Activated CD8-positive, alpha-beta T cell treated with anti-CD3 and anti-CD28 coated beads for 36 hours (primary cell): ENCODE measurements around the gene WASF1. TPM values are rescaled to one million over a fixed set of nuclear protein-coding genes. Genes with fewer than 3 reads are reported as not detected.

ENCODE experiments used
- ATAC-seq: fragments of 200-7000 bp; cut with Tn5 transposase; one replicate; pipeline ENCODE4 v1.10.0; 2021; ENCODE audit warnings: mild to moderate bottlenecking, moderate library complexity
- CTCF ChIA-PET: fragments of 350-600 bp; sonication (Branson Sonifier 250); formaldehyde crosslinking; loops from one replicate; lab custom pipeline; 2021; ENCODE audit warnings: antibody characterized with exemption; lab: Charles Lee
- POLR2A ChIA-PET: fragments of 350-600 bp; sonication (Branson Sonifier 250); formaldehyde crosslinking; loops from one replicate; lab custom pipeline; 2021; ENCODE audit warnings: antibody characterized with exemption; lab: Charles Lee
- DNase-seq: peaks from one replicate; pipeline ENCODE4 v3.0.0-alpha.2; 2020
- H3K27ac Mint-ChIP-seq: one replicate; pipeline ENCODE4 v1.8.0; 2021; ENCODE audit warnings: mild to moderate bottlenecking, mixed read lengths
- H3K27me3 Mint-ChIP-seq: one replicate; pipeline ENCODE4 v1.8.0; 2021; ENCODE audit warnings: mixed read lengths
- H3K36me3 Mint-ChIP-seq: one replicate; pipeline ENCODE4 v1.8.0; 2021; ENCODE audit warnings: low read depth, mixed read lengths
- H3K4me1 Mint-ChIP-seq: one replicate; pipeline ENCODE4 v1.8.0; 2021; ENCODE audit warnings: low read depth, mixed read lengths
- H3K4me3 Mint-ChIP-seq: one replicate; pipeline ENCODE4 v1.8.0; 2021; ENCODE audit warnings: mild to moderate bottlenecking, moderate library complexity, mixed read lengths
- H3K9me3 Mint-ChIP-seq: one replicate; pipeline ENCODE4 v1.8.0; 2021; ENCODE audit warnings: mixed read lengths
- CTCF ChIP-seq: fragments of 200-600 bp; IDR thresholded peaks from one replicate; pipeline ENCODE4 v1.8.0; 2022; ENCODE audit warnings: antibody characterized with exemption, mild to moderate bottlenecking
- intact Hi-C: fragments of 100-400 bp; cut with micrococcal nuclease; formaldehyde crosslinking; loops from one replicate; pipeline ENCODE4 v1.10.0; 2022
- total RNA-seq, 2 experiments: library from RNA; stranded (reverse); gene quantifications; one replicate each; pipeline ENCODE4 v1.2.3, GENCODE V29; 2021

WASF1 gene
- total RNA-seq, 2 experiments from 2014 or later = 4.6 to 4.8 TPM

GRCh38 chr6:110196874-110197273, 17.4 kb upstream of the WASF1 start:
- intact Hi-C loops = no loop called here
- no peak for DNase-seq
- H3K4me3 Mint-ChIP-seq = no peak overlapping the region
- H3K9me3 Mint-ChIP-seq = no peaks in the 10 kb centered on the region
- no peak for TF ChIP-seq CTCF
- no peak for ATAC-seq
- H3K4me1 Mint-ChIP-seq = peaks cover 23% of the 10 kb centered on the region
- H3K27ac Mint-ChIP-seq = no peak overlapping the region
- no peaks in the 10 kb centered on the region for H3K27me3 Mint-ChIP-seq
- ChIA-PET CTCF (interaction anchor here (1.6 kb wide), 1 partner anchor 11 kb away, joined by 3 read pairs; no protein-coding TSS in a partner anchor), POLR2A (interaction anchor here (0.6 kb wide), 1 partner anchor 14 kb away, joined by 3 read pairs; no protein-coding TSS in a partner anchor)
- H3K36me3 Mint-ChIP-seq = peaks cover 16% of the 10 kb centered on the region

- Mint-ChIP-seq H3K27ac (no peak overlapping the region), H3K27me3 (no peaks in the 10 kb centered on the region), H3K4me3 (no peak overlapping the region), H3K36me3 (peaks cover 16% of the 10 kb centered on the region), H3K9me3 (no peaks in the 10 kb centered on the region), H3K4me1 (peaks cover 23% of the 10 kb centered on the region)
- DNase-seq (no peak), ATAC-seq (no peak)
- ChIA-PET POLR2A (no interaction called here), CTCF (interaction anchor here (1.3 to 1.6 kb wide), 2 partner anchors 10 to 156 kb away, joined by 3 to 4 read pairs; no protein-coding TSS in a partner anchor)
- TF ChIP-seq CTCF = no peak
- intact Hi-C loops = no loop called here
Measured at GRCh38 chr6:110195639-110196038, 16.2 kb upstream of the WASF1 start.

GRCh38 chr6:110191477-110191876, 12.0 kb upstream of the WASF1 start:
- H3K27ac Mint-ChIP-seq = no peak overlapping the region
- H3K36me3 Mint-ChIP-seq = peaks cover 10% of the 10 kb centered on the region
- POLR2A ChIA-PET = interaction anchor here (1.2 kb wide), 1 partner anchor 7 kb away, joined by 4 read pairs; no protein-coding TSS in a partner anchor
- H3K4me3 Mint-ChIP-seq = no peak overlapping the region
- no peaks in the 10 kb centered on the region for H3K27me3 Mint-ChIP-seq
- TF ChIP-seq CTCF = no peak
- H3K9me3 Mint-ChIP-seq = no peaks in the 10 kb centered on the region
- no peak for DNase-seq
- intact Hi-C loops = no loop called here
- CTCF ChIA-PET = no interaction called here
- peaks cover 27% of the 10 kb centered on the region for H3K4me1 Mint-ChIP-seq
- ATAC-seq = no peak

- intact Hi-C loops = no loop called here
- no peak overlapping the region for H3K4me3 Mint-ChIP-seq
- no peaks in the 10 kb centered on the region for H3K27me3 Mint-ChIP-seq
- no peak for TF ChIP-seq CTCF
- H3K36me3 Mint-ChIP-seq = peaks cover 10% of the 10 kb centered on the region
- peaks cover 32% of the 10 kb centered on the region for H3K4me1 Mint-ChIP-seq
- ChIA-PET POLR2A (interaction anchor here (1.2 kb wide), 1 partner anchor 8 kb away, joined by 4 read pairs; no protein-coding TSS in a partner anchor), CTCF (no interaction called here)
- ATAC-seq (no peak), DNase-seq (no peak)
- H3K27ac Mint-ChIP-seq = no peak overlapping the region
- no peaks in the 10 kb centered on the region for H3K9me3 Mint-ChIP-seq
Measured at GRCh38 chr6:110190726-110191125, 11.3 kb upstream of the WASF1 start.

GRCh38 chr6:110188791-110189190, 9.3 kb upstream of the WASF1 start:
- no peak for TF ChIP-seq CTCF
- ChIA-PET POLR2A (interaction anchor here (0.9 to 1.1 kb wide), 2 partner anchors 8 to 10 kb away, joined by 3 to 5 read pairs; partner anchors contain the start of gene CDC40), CTCF (interaction anchor here (0.9 to 2.4 kb wide), 3 partner anchors 9 to 149 kb away, joined by 3 to 9 read pairs (median 7); partner anchors contain the start of genes CDC40 and WASF1)
- Mint-ChIP-seq H3K9me3 (no peaks in the 10 kb centered on the region), H3K4me3 (no peak overlapping the region), H3K27me3 (no peaks in the 10 kb centered on the region), H3K36me3 (peaks cover 3% of the 10 kb centered on the region), H3K4me1 (peaks cover 32% of the 10 kb centered on the region), H3K27ac (no peak overlapping the region)
- ATAC-seq (no peak), DNase-seq (no peak)
- intact Hi-C loops = no loop called here
